SU-DHL-6 (cell line): ENCODE data around the gene RASGRP3.

ENCODE experiments used
- CTCF ChIP-seq: fragments of 200-600 bp; sonication (generic); IDR thresholded peaks from one replicate; pipeline ENCODE4 v1.5.1; 2017; ENCODE audit warnings: antibody characterized with exemption, mild to moderate bottlenecking, low read length, moderate library complexity; ENCODE audit not compliant: insufficient read depth, poor library complexity, severe bottlenecking
- EZH2phosphoT487 ChIP-seq: fragments of 200-600 bp; sonication (generic), shearing (Covaris generic); conservative IDR thresholded peaks from 2 replicates; pipeline ENCODE4 v1.6.1; 2018; ENCODE audit warnings: mild to moderate bottlenecking, antibody characterized with exemption, low read length, moderate library complexity, mixed read lengths

- TF ChIP-seq CTCF, result no peak
- TF ChIP-seq EZH2phosphoT487, result no peak
Observed at GRCh38 chr2:33526921-33527320, 50.5 kb downstream of the RASGRP3 start.
